ENCODE measurements around the gene ZNF618.

ZNF618 gene, protein sequence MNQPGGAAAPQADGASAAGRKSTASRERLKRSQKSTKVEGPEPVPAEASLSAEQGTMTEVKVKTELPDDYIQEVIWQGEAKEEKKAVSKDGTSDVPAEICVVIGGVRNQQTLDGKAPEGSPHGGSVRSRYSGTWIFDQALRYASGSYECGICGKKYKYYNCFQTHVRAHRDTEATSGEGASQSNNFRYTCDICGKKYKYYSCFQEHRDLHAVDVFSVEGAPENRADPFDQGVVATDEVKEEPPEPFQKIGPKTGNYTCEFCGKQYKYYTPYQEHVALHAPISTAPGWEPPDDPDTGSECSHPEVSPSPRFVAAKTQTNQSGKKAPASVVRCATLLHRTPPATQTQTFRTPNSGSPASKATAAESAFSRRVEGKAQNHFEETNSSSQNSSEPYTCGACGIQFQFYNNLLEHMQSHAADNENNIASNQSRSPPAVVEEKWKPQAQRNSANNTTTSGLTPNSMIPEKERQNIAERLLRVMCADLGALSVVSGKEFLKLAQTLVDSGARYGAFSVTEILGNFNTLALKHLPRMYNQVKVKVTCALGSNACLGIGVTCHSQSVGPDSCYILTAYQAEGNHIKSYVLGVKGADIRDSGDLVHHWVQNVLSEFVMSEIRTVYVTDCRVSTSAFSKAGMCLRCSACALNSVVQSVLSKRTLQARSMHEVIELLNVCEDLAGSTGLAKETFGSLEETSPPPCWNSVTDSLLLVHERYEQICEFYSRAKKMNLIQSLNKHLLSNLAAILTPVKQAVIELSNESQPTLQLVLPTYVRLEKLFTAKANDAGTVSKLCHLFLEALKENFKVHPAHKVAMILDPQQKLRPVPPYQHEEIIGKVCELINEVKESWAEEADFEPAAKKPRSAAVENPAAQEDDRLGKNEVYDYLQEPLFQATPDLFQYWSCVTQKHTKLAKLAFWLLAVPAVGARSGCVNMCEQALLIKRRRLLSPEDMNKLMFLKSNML

DNA sequence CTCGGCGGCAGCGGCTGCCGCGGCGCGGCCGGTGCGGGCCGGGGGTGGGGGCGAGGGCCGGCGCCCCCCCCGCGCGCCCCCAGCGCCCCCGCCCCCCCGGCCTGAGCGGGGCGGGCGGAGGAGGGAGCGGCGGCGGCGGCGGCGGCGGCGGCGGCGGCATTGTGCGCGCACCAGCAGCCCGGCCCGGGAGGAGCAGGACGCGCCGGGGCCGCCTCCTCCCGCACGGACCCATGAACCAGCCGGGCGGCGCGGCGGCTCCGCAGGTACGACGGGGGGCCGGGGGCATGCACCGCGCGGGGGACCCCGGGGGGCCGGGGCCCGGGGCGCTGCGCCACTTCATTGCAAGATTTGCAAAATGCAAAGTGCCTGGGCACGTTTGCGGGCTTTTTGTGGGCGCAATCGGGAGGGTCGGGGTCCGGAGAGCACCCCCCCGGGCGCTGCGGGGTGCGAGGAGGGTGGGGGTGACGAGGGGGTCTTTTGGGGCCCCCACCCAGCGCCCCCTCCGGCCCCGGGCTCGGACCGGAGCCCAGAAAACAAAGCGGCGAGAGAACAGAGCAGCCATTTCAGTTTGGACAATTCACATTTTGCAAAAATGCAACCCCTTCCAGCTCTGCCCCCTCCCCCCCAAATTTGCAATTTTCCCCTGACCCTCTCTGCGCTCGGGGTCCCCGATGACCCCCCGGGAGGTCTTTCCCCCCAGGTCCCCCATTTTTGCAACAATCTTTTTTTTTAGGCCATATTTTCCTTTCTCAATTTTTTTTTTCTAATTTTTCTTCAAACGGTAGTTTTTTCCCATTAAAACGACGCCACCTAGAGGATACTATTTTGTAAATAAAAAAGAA lies at the start of gene ZNF618:
Gene ZNF618 (plus strand): TSS at position 159 of the 842 bp plus-strand sequence. CDS start 72 bp downstream, at position 231.
- peak; percentile 73 for DNase-seq

- no peak for DNase-seq
These were observed 47.9 kb upstream of the ZNF618 start for GRCh38 chr9:113828221-113828620.

GRCh38 chr9:113837334-113837733 lies 38.8 kb upstream of the ZNF618 start:
- no peak for DNase-seq

GRCh38 chr9:113842086-113842485 lies 34.0 kb upstream of the ZNF618 start:
- DNase-seq: no peak

- DNase-seq: no peak
These were observed 31.6 kb upstream of the ZNF618 start for GRCh38 chr9:113844466-113844865.

- no peak for DNase-seq
These were observed 24.8 kb upstream of the ZNF618 start for GRCh38 chr9:113851359-113851758.

DNA sequence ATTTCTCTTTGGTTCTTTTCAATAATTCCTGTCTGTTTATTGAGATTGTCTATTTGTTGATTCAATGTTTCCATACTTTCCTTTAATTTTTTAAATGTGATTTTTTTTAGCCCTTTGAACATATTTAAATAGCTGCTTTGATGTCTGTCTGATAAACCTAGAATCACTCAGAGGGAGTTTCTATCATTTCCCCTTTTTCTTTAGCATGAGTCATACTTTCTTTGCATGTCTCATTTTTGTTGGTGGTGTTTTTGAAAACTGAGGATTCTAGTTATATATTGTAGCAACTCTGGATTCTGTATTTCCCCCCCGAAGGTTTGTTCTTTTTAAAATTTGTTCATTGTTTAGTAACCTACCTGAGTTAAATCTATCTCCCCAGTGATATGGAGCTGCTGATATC lies 24.2 kb upstream of the ZNF618 start:
- DNase-seq: no peak

DNA sequence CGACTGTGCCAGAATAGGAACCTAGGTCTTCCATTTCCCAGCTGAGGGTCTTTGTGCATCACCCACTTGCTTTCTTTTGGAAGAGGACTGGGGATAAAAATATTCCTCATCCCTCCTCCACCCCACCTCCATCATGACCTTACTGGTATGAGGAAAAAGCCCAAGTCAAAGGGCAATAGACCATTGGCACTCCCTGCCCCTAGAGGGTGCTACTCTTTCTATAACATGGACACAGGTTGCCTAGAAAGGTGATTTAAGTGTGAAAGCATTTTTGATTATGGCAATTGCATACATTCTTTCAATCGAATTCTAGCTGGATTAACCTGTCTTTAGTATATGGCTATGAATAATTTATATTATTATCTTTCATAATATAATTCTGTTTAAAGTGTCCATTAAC lies 22.8 kb upstream of the ZNF618 start:
- DNase-seq: no peak

DNA sequence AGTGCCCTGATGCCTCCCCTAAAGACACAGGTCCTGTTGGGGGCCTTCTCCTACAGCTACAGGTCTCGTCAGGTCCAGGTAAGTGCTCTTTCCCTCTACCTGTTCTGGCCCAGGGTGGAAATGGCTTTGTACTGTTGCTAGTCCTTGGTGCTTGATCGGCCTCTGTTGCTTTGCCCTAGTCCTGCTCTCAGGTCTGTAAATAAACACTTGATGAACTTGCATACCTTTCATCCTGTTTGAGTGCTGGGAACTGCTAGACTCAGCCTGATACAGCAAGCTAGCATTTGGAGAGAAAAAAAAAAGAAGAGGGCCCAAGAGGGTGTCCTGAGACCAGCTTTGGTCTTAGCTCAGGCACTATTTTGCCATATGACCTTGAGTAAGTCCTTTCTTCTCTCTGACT lies 21.8 kb upstream of the ZNF618 start:
- no peak for DNase-seq

DNA sequence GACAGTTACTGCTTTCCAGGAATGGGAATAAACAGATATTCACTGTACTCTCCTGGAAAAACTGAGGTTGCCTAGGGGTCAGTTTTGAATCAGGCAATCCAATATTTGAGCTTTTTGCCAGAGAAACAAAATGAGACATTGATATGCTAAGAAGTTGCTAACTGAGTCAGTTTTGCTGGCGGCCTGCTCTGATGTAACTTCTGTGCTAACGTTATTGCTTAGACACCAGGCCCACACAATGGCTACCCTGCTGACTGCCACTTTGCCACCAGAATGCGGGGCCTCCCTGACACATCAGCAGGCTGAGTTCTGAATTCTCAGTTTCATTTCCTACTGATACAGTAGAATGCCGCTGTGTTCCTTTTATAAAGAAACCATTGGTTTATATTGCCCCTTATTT lies 18.2 kb upstream of the ZNF618 start:
- DNase-seq: no peak

GRCh38 chr9:113858282-113858681 lies 17.8 kb upstream of the ZNF618 start:
- no peak for DNase-seq

- DNase-seq: no peak
These were observed 12.8 kb upstream of the ZNF618 start for GRCh38 chr9:113863345-113863744.

DNA sequence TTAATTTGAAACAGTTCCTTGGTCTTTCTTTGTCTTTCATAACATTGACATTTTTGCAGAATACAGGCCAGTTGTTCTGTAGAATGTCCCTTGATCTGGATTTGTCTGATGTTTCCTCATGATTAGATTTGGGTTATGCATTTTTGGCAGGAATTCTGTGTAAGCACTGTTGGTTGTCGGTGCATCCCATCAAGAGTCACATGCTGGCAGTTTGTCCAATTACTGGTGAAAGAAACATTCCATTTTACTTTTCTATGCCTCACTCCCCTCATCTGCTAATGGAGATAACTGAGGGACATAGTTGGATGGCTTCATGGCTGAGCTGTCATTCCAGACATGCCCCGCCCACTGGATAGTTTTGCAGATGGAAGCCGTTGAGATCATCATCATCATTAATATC lies 7.6 kb upstream of the ZNF618 start:
- no peak for DNase-seq

- DNase-seq: no peak
These were observed 3.5 kb upstream of the ZNF618 start for GRCh38 chr9:113872485-113873143.

DNA sequence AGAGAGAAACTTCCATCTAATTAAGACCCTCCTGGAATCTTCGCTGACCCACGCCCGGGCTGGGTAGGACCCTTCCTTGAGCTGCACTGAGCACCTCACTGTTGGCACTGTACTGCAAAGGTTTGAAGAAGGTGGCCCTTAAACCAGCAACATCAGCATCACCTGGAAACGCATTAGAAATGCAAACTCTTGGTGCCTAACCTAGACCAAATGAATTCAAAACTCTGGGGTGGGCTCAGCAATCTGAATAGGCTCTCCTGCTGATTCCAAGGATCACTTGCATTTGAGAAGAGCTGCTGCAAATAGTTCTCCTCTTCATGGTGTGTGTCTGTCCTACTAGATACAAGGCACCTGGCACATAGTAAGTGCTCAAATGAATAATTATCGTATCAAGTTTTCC lies 2.7 kb upstream of the ZNF618 start:
- DNase-seq: no peak

DNA sequence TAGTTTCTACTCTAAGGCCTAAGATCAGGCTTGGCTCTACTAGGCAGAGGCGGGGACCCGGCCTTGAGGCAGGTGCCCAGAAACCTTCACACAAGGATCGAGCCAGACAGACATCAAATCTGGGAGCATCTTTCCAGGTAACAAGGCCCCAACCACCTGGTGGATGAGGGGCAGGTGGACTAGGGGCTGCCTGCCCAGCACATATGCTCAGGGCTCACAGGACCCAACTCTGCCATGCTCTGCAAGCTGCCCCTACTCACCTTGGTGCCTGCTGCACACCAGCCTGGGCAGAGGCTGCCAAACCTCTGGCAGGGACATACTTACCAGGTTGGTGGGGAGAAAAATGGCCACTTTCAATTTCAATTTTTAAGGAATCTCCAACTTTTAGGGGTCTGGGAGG lies 2.2 kb upstream of the ZNF618 start:
- DNase-seq: no peak

DNA sequence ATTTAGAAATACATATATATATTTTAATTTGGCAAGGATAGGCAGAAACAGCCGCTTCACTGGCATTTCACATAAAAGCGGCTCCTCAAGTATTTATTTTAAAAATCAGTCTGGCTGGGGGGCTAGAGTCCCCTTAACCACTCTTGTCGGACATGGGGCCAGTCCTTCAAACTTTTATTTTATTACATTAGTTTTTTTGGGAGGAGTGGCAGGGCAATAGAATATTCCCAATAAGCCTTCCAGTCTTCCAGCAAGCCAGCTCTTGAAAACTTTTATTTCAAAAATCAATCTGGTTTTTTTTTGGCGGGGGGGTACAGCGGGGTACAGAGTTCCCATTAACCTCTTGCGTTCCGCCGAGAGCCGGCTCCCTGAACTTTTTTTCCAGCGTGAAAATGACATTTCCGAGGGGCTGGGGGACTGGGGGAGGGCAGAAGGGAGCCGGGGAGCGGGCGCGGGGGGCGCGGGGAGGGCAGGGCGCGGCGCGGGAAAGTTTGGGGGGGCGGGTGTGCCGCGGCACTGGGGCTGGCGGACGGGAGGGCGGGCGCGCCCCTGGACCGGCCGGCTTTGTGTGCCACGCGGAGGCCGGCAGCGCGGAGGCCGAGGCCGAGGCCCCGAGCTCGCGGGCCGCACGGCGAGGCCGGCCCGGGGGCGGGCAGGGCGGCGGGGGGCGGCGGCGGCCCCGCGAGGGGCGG lies 504 bp upstream of the ZNF618 start:
- DNase-seq: peak; percentile 51

GRCh38 chr9:113876993-113877368 lies 872 bp downstream of the ZNF618 start:
- DNase-seq: no peak

DNA sequence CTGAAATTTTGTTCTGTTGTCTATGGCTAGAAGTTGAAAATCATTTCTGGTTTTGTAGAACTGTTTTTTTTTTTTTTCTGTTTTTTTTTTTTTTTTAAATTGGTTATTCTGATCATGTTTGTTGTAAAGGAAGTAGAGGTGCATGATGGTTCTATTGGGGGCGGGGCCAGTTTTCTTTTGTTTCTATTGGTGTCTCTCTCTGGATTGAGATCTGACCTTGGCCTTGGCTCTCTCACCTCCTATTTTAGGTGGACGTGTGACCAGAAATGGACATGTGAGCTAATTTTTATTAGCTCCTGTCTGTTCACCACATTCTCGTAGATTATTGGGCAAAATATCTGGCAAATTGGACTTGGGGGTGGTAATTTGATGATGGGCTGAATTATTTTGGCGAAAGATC lies 3.2 kb downstream of the ZNF618 start:
- DNase-seq: no peak

DNA sequence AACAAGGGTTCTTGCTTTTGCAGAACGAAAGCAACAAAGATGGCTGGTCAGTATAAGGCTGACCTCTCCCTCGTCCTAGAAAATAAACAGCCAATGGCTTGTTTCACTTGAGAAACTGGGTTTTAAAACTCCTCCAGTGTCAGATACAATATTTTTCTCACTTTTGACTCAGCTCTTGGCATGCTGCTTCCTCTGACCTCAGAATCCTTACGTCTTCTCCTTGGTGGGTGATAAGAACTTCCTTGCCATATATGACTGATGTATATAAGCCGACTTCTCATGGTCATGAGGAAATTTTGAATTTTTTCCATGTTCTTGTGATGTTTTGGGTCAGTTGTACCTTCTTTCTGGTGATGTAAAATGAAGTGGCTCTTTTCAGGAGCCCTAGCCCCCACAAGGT lies 3.8 kb downstream of the ZNF618 start:
- no peak for DNase-seq

DNA sequence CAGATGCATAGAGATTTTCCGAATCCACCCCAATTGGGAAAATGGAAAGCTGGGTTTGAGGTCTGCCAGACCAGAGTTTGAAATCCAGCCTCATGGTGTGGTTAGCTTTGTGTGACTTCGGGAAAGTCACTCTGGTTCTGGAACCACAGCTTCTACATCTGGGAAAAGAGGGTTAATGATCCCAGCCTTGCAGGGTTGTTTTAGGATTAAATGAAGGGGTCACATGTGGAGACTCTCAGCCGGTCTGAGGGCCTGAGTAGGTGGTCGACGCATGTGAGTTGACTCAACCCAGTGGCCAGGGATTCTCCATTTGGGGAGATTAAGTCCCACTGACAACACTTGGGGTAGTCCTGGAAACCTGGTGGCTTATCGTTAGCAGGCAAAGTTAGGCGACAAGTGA lies 6.1 kb downstream of the ZNF618 start:
- no peak for DNase-seq

- DNase-seq: no peak
These were observed 6.6 kb downstream of the ZNF618 start for GRCh38 chr9:113882636-113883164.

Data from right forelimb (tissue), 1 donor.